ENCODE results near the gene ZBTB20.

GRCh38 chr3:114377426-114377825 is 769.7 kb downstream of the ZBTB20 start:
- TF ChIP-seq, protein P1, sequence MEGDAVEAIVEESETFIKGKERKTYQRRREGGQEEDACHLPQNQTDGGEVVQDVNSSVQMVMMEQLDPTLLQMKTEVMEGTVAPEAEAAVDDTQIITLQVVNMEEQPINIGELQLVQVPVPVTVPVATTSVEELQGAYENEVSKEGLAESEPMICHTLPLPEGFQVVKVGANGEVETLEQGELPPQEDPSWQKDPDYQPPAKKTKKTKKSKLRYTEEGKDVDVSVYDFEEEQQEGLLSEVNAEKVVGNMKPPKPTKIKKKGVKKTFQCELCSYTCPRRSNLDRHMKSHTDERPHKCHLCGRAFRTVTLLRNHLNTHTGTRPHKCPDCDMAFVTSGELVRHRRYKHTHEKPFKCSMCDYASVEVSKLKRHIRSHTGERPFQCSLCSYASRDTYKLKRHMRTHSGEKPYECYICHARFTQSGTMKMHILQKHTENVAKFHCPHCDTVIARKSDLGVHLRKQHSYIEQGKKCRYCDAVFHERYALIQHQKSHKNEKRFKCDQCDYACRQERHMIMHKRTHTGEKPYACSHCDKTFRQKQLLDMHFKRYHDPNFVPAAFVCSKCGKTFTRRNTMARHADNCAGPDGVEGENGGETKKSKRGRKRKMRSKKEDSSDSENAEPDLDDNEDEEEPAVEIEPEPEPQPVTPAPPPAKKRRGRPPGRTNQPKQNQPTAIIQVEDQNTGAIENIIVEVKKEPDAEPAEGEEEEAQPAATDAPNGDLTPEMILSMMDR (IDR thresholded peaks at IDR 0.05): no peak
- no peak for TF ChIP-seq POLR2A (IDR thresholded peaks at IDR 0.05)

All from right lobe of liver (tissue), 4 donors.